Measurements from ENCODE around the gene GDI2.
"Not testable (repeated sequence)": the region's sequence is repeated elsewhere in the genome, so short reads cannot be mapped to it uniquely, and the experiment has no call there.

The GDI2 gene

DNA sequence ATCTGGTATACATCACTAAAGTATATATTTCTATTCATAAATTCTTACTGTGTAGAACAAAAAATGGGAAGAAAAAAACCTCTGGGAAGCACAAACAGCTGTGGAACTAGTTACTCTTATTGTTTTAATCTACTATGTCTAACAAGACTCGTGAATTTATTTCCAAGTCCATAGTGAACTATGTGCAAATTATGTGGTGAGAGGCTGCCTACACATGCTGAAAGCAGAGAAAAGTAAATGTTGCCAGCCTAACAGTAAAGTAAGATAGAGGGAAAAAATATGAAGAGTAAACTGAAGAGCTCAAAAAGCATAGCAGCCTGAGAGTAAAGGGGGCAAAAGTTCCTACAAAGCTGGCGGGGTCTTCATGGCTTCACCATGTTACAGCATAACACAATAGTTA lies 3.0 kb downstream of the GDI2 start:
- peaks cover 7% of the 10 kb centered on the region; the same call in 1 of the 2 replicates for H3K36me3 ChIP-seq (ENCODE audit: insufficient read depth, low read length)
- peaks cover 94% of the 10 kb centered on the region for H3K79me2 ChIP-seq (ENCODE audit: control insufficient read depth, insufficient read depth, low read length, unreplicated experiment)
- H3K27me3 ChIP-seq (ENCODE audit: insufficient read depth, low read length) = no peaks in the 10 kb centered on the region
- H3K4me1 ChIP-seq (ENCODE audit: control insufficient read depth, insufficient read depth, low read length, unreplicated experiment) = peaks cover 27% of the 10 kb centered on the region
- peak overlapping the region; percentile 87 for H3K4me3 ChIP-seq (ENCODE audit: low read depth, low read length)
- no peak overlapping the region for H2AFZ ChIP-seq (ENCODE audit: low read length, unreplicated experiment)
- 0 out of 2 replicates have a peak overlapping the region, but pooled peaks have one; percentile 23 for H3K27ac ChIP-seq (ENCODE audit: low read depth, low read length)

DNA sequence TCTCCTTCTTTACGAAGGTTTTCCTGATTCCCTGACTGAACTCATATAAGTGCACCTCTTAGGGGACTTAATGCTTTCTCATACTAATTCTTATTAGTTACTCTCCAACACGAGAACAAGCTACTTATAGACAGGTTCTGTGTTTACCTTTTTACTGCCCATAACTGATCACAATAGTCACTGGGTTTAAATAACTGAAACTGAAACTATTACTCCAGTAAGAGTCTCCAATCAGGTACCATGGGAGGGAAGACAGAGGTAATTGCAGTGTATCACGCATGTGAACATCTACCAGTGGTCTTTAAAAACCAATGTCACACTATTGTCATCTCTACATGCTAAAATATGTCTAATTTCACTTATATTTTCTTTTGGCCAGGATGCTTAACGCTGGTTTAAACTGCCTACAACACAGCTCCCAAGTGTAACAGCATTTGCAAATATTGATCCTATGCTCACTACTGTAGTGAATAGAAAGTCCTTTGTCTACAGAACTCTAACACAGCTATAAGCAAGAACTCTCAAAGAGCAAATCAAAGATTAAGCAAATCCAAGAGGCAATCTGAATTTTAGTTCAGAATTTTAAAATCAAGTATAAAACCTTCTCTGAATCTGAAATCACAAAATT lies 3.6 kb downstream of the GDI2 start:
- peaks cover 94% of the 10 kb centered on the region for H3K79me2 ChIP-seq (ENCODE audit: control insufficient read depth, insufficient read depth, low read length, unreplicated experiment)
- H3K27me3 ChIP-seq (ENCODE audit: insufficient read depth, low read length) = no peaks in the 10 kb centered on the region
- H3K4me1 ChIP-seq (ENCODE audit: control insufficient read depth, insufficient read depth, low read length, unreplicated experiment) = peaks cover 24% of the 10 kb centered on the region
- peak overlapping the region; percentile 23 for H3K27ac ChIP-seq (ENCODE audit: low read depth, low read length)
- no peak overlapping the region for H2AFZ ChIP-seq (ENCODE audit: low read length, unreplicated experiment)
- peak overlapping the region; percentile 87 for H3K4me3 ChIP-seq (ENCODE audit: low read depth, low read length)
- peaks cover 7% of the 10 kb centered on the region; the same call in 1 of the 2 replicates for H3K36me3 ChIP-seq (ENCODE audit: insufficient read depth, low read length)

DNA sequence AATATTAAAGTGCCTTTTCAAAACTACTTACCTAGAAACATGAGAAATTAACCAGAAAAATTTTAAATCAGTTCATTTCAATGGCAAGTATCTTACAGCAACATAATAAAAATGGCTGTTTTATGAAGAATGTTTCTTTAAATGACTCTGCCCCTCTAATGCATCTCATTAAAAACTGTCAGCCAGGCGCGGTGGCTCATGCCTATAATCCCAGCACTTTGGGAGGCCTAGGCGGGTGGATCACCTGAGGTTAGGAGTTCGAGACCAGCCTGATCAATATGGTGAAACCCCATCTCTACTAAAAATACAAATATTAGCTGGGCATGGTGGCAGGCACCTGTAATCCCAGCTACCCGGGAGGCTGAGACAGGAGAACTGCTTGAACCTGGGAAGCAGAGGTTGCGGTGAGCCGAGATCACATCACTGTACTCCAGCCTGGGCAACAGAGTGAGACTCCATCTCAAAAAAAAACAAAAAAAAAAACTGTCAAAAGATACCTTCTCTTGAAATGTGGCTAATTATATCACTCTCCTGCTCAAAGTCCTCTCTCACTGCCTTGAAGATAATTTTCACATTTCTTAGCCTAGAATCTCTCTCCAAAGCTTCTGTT lies 4.3 kb downstream of the GDI2 start:
- H3K4me1 ChIP-seq (ENCODE audit: control insufficient read depth, insufficient read depth, low read length, unreplicated experiment) = peaks cover 25% of the 10 kb centered on the region
- H3K4me3 ChIP-seq (ENCODE audit: low read depth, low read length) = peak overlapping the region; percentile 87
- peak overlapping the region; percentile 23; the same call in 1 of the 2 replicates for H3K27ac ChIP-seq (ENCODE audit: low read depth, low read length)
- H3K36me3 ChIP-seq (ENCODE audit: insufficient read depth, low read length); H3K27me3 ChIP-seq (ENCODE audit: insufficient read depth, low read length); H2AFZ ChIP-seq (ENCODE audit: low read length, unreplicated experiment): not testable (repeated sequence)
- peaks cover 94% of the 10 kb centered on the region for H3K79me2 ChIP-seq (ENCODE audit: control insufficient read depth, insufficient read depth, low read length, unreplicated experiment)

DNA sequence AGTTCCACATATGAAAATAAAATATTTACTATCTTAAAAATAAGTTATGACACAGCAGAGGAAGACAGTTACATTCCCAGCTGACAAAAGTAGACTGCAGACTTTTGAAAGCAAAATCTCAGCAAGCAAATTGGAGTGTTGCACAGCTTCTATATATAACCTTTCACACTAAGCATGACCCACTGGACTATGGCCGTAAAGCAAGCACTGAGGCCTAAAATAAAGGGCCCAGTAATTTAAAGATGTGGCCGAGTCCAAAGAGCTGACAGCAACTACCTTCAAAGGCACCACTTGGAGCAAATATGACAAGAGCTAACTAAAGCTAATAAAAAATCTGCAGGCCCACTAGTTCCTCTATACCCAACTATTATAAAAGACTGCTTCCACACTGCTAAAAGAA lies 6.5 kb downstream of the GDI2 start:
- Histone ChIP-seq H2AFZ (ENCODE audit: low read length, unreplicated experiment) (no peak overlapping the region), H3K4me3 (ENCODE audit: low read depth, low read length) (no peak overlapping the region), H3K4me1 (ENCODE audit: control insufficient read depth, insufficient read depth, low read length, unreplicated experiment) (peaks cover 25% of the 10 kb centered on the region), H3K27me3 (ENCODE audit: insufficient read depth, low read length) (no peaks in the 10 kb centered on the region), H3K36me3 (ENCODE audit: insufficient read depth, low read length) (peaks cover 7% of the 10 kb centered on the region; the same call in 1 of the 2 replicates), H3K79me2 (ENCODE audit: control insufficient read depth, insufficient read depth, low read length, unreplicated experiment) (peaks cover 98% of the 10 kb centered on the region), H3K27ac (ENCODE audit: low read depth, low read length) (no peak overlapping the region)

DNA sequence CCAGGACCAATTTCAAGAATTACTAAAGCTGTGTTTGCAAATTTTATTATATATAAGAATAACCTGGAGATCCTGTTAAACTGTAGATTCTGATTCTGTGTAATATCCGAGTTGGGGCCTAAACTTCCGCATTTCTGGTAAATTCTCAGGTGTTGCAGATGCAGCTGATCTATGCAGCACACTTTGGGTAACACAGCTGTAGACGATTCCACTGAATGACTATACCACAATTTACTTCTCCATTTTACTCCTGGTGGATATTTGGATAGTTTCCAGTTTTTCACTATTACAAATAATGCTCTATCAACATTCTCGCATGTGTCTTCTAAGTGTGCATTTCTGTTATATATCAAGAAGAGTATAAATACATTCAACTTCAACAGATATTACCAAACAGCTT lies 7.5 kb downstream of the GDI2 start:
- no peaks in the 10 kb centered on the region for H3K27me3 ChIP-seq (ENCODE audit: insufficient read depth, low read length)
- no peak overlapping the region for H3K4me3 ChIP-seq (ENCODE audit: low read depth, low read length)
- H3K79me2 ChIP-seq (ENCODE audit: control insufficient read depth, insufficient read depth, low read length, unreplicated experiment) = peaks cover 97% of the 10 kb centered on the region
- H3K4me1 ChIP-seq (ENCODE audit: control insufficient read depth, insufficient read depth, low read length, unreplicated experiment) = peaks cover 24% of the 10 kb centered on the region
- H2AFZ ChIP-seq (ENCODE audit: low read length, unreplicated experiment) = no peak overlapping the region
- H3K27ac ChIP-seq (ENCODE audit: low read depth, low read length) = no peak overlapping the region
- peaks cover 7% of the 10 kb centered on the region; the same call in 1 of the 2 replicates for H3K36me3 ChIP-seq (ENCODE audit: insufficient read depth, low read length)

DNA sequence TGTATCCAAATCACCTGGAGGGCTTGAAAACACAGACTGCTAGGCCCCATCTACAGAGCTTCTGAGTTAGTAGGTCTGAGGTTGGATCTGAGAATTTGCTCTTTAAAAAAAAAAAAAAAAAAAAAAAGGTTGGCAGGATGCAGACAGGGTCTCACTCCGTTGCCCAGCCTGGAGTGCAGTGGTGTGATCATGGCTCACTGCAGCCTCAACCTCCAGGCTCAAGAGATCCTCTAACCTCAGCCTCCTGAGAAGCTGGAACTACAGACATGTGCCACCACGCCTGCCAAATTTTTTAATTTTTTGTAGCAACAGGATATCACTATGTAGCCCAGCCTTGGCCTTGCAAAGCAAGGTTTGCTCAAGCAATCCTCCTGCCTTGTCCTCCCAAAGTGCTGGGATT lies 8.0 kb downstream of the GDI2 start:
- Histone ChIP-seq H3K4me3 (ENCODE audit: low read depth, low read length) (no peak overlapping the region), H3K79me2 (ENCODE audit: control insufficient read depth, insufficient read depth, low read length, unreplicated experiment) (peaks cover 97% of the 10 kb centered on the region), H3K36me3 (ENCODE audit: insufficient read depth, low read length) (peaks cover 10% of the 10 kb centered on the region), H2AFZ (ENCODE audit: low read length, unreplicated experiment) (no peak overlapping the region), H3K27ac (ENCODE audit: low read depth, low read length) (no peak overlapping the region), H3K27me3 (ENCODE audit: insufficient read depth, low read length) (no peaks in the 10 kb centered on the region), H3K4me1 (ENCODE audit: control insufficient read depth, insufficient read depth, low read length, unreplicated experiment) (peaks cover 20% of the 10 kb centered on the region)

DNA sequence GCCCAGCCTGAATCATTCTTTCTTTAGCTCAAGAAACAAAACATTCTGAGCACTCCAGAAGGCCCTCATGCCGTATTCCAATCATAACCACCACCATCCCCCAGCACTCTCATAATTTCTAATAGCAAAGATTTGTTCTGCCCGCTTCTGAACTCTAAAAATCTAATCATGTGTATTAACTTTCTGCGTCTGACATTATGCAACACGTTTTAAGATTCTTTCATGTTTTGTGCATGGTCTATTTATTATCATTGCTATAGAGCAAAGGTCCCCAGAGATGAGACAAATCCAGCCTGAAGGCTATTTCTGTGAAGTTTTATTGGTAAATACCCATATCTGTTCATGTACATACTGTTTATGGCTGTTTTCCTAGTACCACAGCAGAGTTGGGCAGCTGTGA lies 8.8 kb downstream of the GDI2 start:
- Histone ChIP-seq H3K4me1 (ENCODE audit: control insufficient read depth, insufficient read depth, low read length, unreplicated experiment) (peaks cover 12% of the 10 kb centered on the region), H2AFZ (ENCODE audit: low read length, unreplicated experiment) (no peak overlapping the region), H3K27ac (ENCODE audit: low read depth, low read length) (no peak overlapping the region), H3K36me3 (ENCODE audit: insufficient read depth, low read length) (peaks cover 16% of the 10 kb centered on the region), H3K27me3 (ENCODE audit: insufficient read depth, low read length) (no peaks in the 10 kb centered on the region), H3K4me3 (ENCODE audit: low read depth, low read length) (no peak overlapping the region), H3K79me2 (ENCODE audit: control insufficient read depth, insufficient read depth, low read length, unreplicated experiment) (peaks cover 95% of the 10 kb centered on the region)

DNA sequence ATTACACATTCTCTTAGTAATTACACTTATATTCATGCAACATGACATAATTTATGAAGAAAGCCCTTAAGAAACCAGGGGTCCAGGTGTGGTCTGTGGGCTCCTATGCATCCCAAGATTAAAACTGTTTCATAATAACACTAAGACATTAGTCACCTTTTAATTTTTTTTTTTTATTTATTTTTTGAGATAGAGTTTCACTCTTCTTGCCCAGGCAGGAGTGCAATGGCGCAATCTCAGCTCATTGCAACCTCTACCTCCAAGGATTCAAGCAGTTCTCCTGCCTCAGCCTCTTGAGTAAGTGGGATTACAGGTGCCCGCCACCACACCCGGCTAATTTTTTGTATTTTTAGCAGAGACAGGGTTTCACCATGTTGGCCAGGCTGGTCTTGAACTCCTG lies 12.5 kb downstream of the GDI2 start:
- no peak overlapping the region for H2AFZ ChIP-seq (ENCODE audit: low read length, unreplicated experiment)
- H3K27ac ChIP-seq (ENCODE audit: low read depth, low read length) = no peak overlapping the region
- peaks cover 23% of the 10 kb centered on the region for H3K36me3 ChIP-seq (ENCODE audit: insufficient read depth, low read length)
- H3K4me1 ChIP-seq (ENCODE audit: control insufficient read depth, insufficient read depth, low read length, unreplicated experiment) = peaks cover 4% of the 10 kb centered on the region
- H3K4me3 ChIP-seq (ENCODE audit: low read depth, low read length) = no peak overlapping the region
- peaks cover 66% of the 10 kb centered on the region for H3K79me2 ChIP-seq (ENCODE audit: control insufficient read depth, insufficient read depth, low read length, unreplicated experiment)
- H3K27me3 ChIP-seq (ENCODE audit: insufficient read depth, low read length) = no peaks in the 10 kb centered on the region

DNA sequence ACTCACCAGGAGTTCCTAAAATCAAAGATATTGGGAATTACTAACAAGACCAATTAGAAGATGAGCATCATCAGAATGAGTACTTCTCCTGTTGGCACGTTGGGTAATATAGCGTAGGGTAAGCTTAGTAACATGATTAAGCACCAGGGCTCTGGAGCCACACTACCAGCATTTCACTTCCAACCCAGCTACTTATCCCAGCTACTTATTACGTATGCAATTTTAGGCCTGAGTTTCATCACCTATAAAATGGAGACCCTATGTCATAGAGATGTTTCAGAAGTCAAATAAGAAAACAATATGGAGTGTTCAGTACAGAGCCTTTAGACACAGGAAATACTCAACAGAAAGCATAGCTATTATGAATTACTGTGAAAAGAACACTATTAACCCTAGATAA lies 19.0 kb downstream of the GDI2 start:
- Histone ChIP-seq H3K4me1 (ENCODE audit: control insufficient read depth, insufficient read depth, low read length, unreplicated experiment) (no peaks in the 10 kb centered on the region), H3K27ac (ENCODE audit: low read depth, low read length) (no peak overlapping the region), H3K4me3 (ENCODE audit: low read depth, low read length) (no peak overlapping the region), H2AFZ (ENCODE audit: low read length, unreplicated experiment) (no peak overlapping the region), H3K36me3 (ENCODE audit: insufficient read depth, low read length) (peaks cover 41% of the 10 kb centered on the region), H3K27me3 (ENCODE audit: insufficient read depth, low read length) (no peaks in the 10 kb centered on the region), H3K79me2 (ENCODE audit: control insufficient read depth, insufficient read depth, low read length, unreplicated experiment) (peaks cover 29% of the 10 kb centered on the region)

DNA sequence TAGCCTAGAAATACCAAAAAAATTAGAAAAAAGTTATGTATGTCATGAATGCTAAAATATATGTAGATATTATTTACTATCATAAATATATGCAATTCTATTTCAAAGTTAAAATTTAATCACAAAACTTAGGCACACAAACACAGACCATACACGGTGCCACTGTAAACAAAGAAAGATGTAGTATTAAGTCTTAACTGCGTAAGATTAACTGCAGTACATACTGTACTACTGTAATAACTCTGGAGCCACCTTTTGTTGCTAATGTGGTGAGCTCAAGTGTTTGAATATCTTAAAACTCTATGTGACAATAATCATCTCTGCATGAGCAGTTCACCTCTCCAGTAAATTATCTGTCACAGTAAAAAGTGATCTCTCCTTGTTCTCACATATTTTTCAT lies 23.6 kb downstream of the GDI2 start:
- Histone ChIP-seq H3K36me3 (ENCODE audit: insufficient read depth, low read length) (peaks cover 40% of the 10 kb centered on the region), H3K4me3 (ENCODE audit: low read depth, low read length) (no peak overlapping the region)

DNA sequence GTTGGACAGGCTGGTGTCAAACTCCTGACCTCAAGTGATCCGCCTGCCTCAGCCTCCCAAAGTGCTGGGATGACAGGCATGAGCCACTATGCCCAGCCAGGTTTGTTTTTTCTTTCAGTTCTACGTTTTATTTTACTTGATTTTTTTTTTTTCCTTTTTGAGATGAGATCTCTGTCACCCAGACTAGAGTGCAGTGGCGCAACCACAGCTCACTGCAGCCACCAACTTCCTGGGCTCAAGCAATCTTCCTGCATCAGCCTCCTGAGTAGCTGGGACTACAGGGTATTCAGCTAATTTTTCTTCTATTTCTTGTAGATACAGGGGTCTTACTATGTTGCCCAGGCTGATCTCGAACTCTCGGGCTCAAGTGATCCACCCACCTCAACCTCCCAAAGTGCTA lies 24.3 kb downstream of the GDI2 start:
- no peak overlapping the region for H3K27ac ChIP-seq (ENCODE audit: low read depth, low read length)
- H3K27me3 ChIP-seq (ENCODE audit: insufficient read depth, low read length) = no peaks in the 10 kb centered on the region
- H3K79me2 ChIP-seq (ENCODE audit: control insufficient read depth, insufficient read depth, low read length, unreplicated experiment) = peaks cover 50% of the 10 kb centered on the region
- H3K4me3 ChIP-seq (ENCODE audit: low read depth, low read length) = no peak overlapping the region
- peaks cover 14% of the 10 kb centered on the region for H3K4me1 ChIP-seq (ENCODE audit: control insufficient read depth, insufficient read depth, low read length, unreplicated experiment)
- peaks cover 41% of the 10 kb centered on the region for H3K36me3 ChIP-seq (ENCODE audit: insufficient read depth, low read length)
- H2AFZ ChIP-seq (ENCODE audit: low read length, unreplicated experiment) = no peak overlapping the region

More for the DNA sequence above, 23.6 kb downstream of the GDI2 start:
- Histone ChIP-seq H3K79me2 (ENCODE audit: control insufficient read depth, insufficient read depth, low read length, unreplicated experiment) (peaks cover 49% of the 10 kb centered on the region), H2AFZ (ENCODE audit: low read length, unreplicated experiment) (no peak overlapping the region), H3K27ac (ENCODE audit: low read depth, low read length) (no peak overlapping the region), H3K27me3 (ENCODE audit: insufficient read depth, low read length) (no peaks in the 10 kb centered on the region), H3K4me1 (ENCODE audit: control insufficient read depth, insufficient read depth, low read length, unreplicated experiment) (peaks cover 14% of the 10 kb centered on the region)

Measured in ACC112 (cell line).